COLO668 (cell line): Measurements from ENCODE around the gene COL4A4.
A peak's percentile ranks its signal among the peaks of the same experiment; 100 is the strongest.
"Not testable (repeated sequence)": the region's sequence is repeated elsewhere in the genome, so short reads cannot be mapped to it uniquely, and the experiment has no call there.

Source experiments
- DNase-seq: peaks from one replicate; lab custom pipeline; 2025; ENCODE audit not compliant: unreplicated experiment; lab: John Stamatoyannopoulos, UW

The COL4A4 gene

GRCh38 chr2:227163998-227164762 is at the start of gene COL4A4, which contains the start of gene COL4A3:
COL4A4 (minus strand) TSS chr2:227164205; CDS start chr2:227147483, 16,722 bp downstream.
COL4A3 (plus strand) TSS chr2:227164624; CDS start chr2:227164727, 103 bp downstream.
- peak; percentile 77 for DNase-seq

GRCh38 chr2:227207573-227207972 is 43.6 kb upstream of the COL4A4 start:
- no peak for DNase-seq

GRCh38 chr2:227206406-227206805 is 42.4 kb upstream of the COL4A4 start:
- DNase-seq: no peak

GRCh38 chr2:227205701-227206100 is 41.7 kb upstream of the COL4A4 start:
- no peak for DNase-seq

GRCh38 chr2:227204452-227204851 is 40.4 kb upstream of the COL4A4 start:
- DNase-seq: no peak

- no peak for DNase-seq
These were observed 37.8 kb upstream of the COL4A4 start for GRCh38 chr2:227201771-227202170.

- no peak for DNase-seq
These were observed 34.9 kb upstream of the COL4A4 start for GRCh38 chr2:227198866-227199265.

- DNase-seq: no peak
These were observed 30.2 kb upstream of the COL4A4 start for GRCh38 chr2:227194219-227194618.

- no peak for DNase-seq
These were observed 28.5 kb upstream of the COL4A4 start for GRCh38 chr2:227192491-227192890.

- DNase-seq: no peak
These were observed 27.4 kb upstream of the COL4A4 start for GRCh38 chr2:227191367-227191766.

- DNase-seq: no peak
These were observed 24.3 kb upstream of the COL4A4 start for GRCh38 chr2:227188292-227188691.

GRCh38 chr2:227186751-227187150 is 22.7 kb upstream of the COL4A4 start:
- no peak for DNase-seq

- DNase-seq: no peak
These were observed 21.7 kb upstream of the COL4A4 start for GRCh38 chr2:227185615-227186232.

GRCh38 chr2:227183657-227184367 is 19.8 kb upstream of the COL4A4 start:
- DNase-seq: no peak

- no peak for DNase-seq
These were observed 18.8 kb upstream of the COL4A4 start for GRCh38 chr2:227182765-227183164.

GRCh38 chr2:227180770-227181169 is 16.8 kb upstream of the COL4A4 start:
- no peak for DNase-seq

GRCh38 chr2:227179988-227180685 is 16.1 kb upstream of the COL4A4 start:
- no peak for DNase-seq

GRCh38 chr2:227177592-227178336 is 13.8 kb upstream of the COL4A4 start:
- DNase-seq: no peak

- DNase-seq: not testable (repeated sequence)
These were observed 7.8 kb upstream of the COL4A4 start for GRCh38 chr2:227171779-227172178.

GRCh38 chr2:227164763-227165291 is 822 bp upstream of the COL4A4 start:
- peak; percentile 60 for DNase-seq
